Measurements from ENCODE around the gene EXOSC7. TPM values are rescaled to one million over a fixed set of nuclear protein-coding genes. Genes with fewer than 3 reads are reported as not detected.

The EXOSC7 gene
- total and polyA plus RNA-seq, 9 of the 15 experiments (the other 6 are each of a cell fraction or from before 2014, with no cell fraction given), result 88.5 to 237 (median 112) TPM

- no peak for TF ChIP-seq ZBTB34 (CRISPR knock-in tag; IDR thresholded peaks at IDR 0.05)
- TF ChIP-seq ZNF717 (CRISPR knock-in tag; IDR thresholded peaks at IDR 0.05), result no peak
- TF ChIP-seq POLR3A (IDR thresholded peaks at IDR 0.05; ENCODE audit: borderline replicate concordance, extremely low read depth, insufficient read depth, insufficient read length), result no peak
- TF ChIP-seq ZNF551 (CRISPR knock-in tag; IDR thresholded peaks at IDR 0.05), result no peak
- TF ChIP-seq SMARCA4 (IDR thresholded peaks at IDR 0.05), result no peak
- no peak for TF ChIP-seq DIDO1 (tag; IDR thresholded peaks at IDR 0.05; ENCODE audit: low read depth)
- TF ChIP-seq ZFP91 (CRISPR knock-in tag; IDR thresholded peaks at IDR 0.05), result no peak
- no peak for TF ChIP-seq CLOCK (CRISPR knock-in tag; IDR thresholded peaks at IDR 0.05; ENCODE audit: borderline replicate concordance)
- no peak for TF ChIP-seq MTA3 (IDR thresholded peaks at IDR 0.05; ENCODE audit: borderline replicate concordance)
- no peak for TF ChIP-seq RUNX1 (IDR thresholded peaks at IDR 0.05; ENCODE audit: low read depth)
These were observed 51.4 kb downstream of the EXOSC7 start (continued) for GRCh38 chr3:45027441-45027840.

All from K562 (cell line).